Mucosa of descending colon (tissue), 3 donors: ENCODE measurements around the gene ACD. TPM values are rescaled to one million over a fixed set of nuclear protein-coding genes. Genes with fewer than 3 reads are reported as not detected.

Experiments
- ATAC-seq: fragments of 200-7000 bp; cut with Tn5 transposase; one replicate; pipeline ENCODE4 v1.9.1; 2020; ENCODE audit warnings: mild to moderate bottlenecking, moderate library complexity
- DNase-seq, 3 donors: peaks; one replicate each; pipeline ENCODE4 v3.0.0-alpha.2; 2020
- H3K36me3 ChIP-seq: fragments of 200-600 bp; one replicate; pipeline ENCODE4 v1.8.0; 2021; ENCODE audit warnings: low read depth, mild to moderate bottlenecking
- H3K4me1 ChIP-seq: fragments of 200-600 bp; one replicate; pipeline ENCODE4 v1.8.0; 2021; ENCODE audit warnings: low read depth, mild to moderate bottlenecking
- H3K4me3 ChIP-seq: fragments of 200-600 bp; one replicate; pipeline ENCODE4 v1.8.0; 2021; ENCODE audit warnings: mild to moderate bottlenecking
- H3K9me3 ChIP-seq: fragments of 200-600 bp; one replicate; pipeline ENCODE4 v1.8.0; 2021; ENCODE audit warnings: mild to moderate bottlenecking
- intact Hi-C, 2 donors: fragments of 100-400 bp; cut with DNase I in 1 of 2; cut with micrococcal nuclease in 1 of 2; formaldehyde crosslinking; loops; one replicate each; pipeline versions ENCODE4 v1.11.0 to v1.11.1; 2022; cut with DNase I, micrococcal nuclease
- total RNA-seq, 3 donors: library from RNA; stranded (reverse); fragmentation: NEBNext Ultra II Directional in 2 of 3; extraction: Animal tissue kit (Norgen Biotek cat#: 25700) in 2 of 3; gene quantifications; one replicate each; pipeline versions ENCODE4 v1.2.1 to v1.2.4, GENCODE V29; 2021 to 2023
- TF ChIP-seq, protein P1 (sequence below): fragments of 200-600 bp; IDR thresholded peaks from one replicate; pipeline ENCODE4 v1.8.0; 2022; ENCODE audit warnings: antibody characterized with exemption, mild to moderate bottlenecking
- donor health status: DM: no; HTN: no; CAD: no; lungs with moderate emphysema.
- donor health status: DM: no; HTN: no; CAD: no.
- donor health status: DM: no; HTN: yes; CAD: no.

Gene ACD
- total RNA-seq, 3 donors from 2014 or later: 8.9 to 17.1 (median 11.5) TPM

DNA sequence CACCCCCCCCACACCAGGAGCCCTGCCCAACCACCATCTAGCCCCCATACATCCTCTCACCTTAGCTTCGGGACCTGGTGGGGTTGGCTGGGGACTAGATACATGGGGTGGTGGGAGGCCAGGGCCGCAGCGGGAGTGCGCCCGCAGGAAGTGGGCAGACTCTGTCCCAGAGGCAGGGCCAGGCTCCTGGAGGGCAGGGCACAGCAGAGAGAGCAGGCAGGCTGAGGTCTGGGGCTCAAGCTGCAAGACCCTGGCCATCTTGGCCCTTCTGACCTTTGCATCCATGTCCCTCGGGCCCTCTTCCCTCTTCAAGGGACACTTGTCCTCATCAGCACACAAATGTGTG, 3.8 kb upstream of the ACD start:
- TF ChIP-seq, protein P1, sequence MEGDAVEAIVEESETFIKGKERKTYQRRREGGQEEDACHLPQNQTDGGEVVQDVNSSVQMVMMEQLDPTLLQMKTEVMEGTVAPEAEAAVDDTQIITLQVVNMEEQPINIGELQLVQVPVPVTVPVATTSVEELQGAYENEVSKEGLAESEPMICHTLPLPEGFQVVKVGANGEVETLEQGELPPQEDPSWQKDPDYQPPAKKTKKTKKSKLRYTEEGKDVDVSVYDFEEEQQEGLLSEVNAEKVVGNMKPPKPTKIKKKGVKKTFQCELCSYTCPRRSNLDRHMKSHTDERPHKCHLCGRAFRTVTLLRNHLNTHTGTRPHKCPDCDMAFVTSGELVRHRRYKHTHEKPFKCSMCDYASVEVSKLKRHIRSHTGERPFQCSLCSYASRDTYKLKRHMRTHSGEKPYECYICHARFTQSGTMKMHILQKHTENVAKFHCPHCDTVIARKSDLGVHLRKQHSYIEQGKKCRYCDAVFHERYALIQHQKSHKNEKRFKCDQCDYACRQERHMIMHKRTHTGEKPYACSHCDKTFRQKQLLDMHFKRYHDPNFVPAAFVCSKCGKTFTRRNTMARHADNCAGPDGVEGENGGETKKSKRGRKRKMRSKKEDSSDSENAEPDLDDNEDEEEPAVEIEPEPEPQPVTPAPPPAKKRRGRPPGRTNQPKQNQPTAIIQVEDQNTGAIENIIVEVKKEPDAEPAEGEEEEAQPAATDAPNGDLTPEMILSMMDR: no peak
- Histone ChIP-seq H3K9me3 (no peaks in the 10 kb centered on the region), H3K36me3 (no peaks in the 10 kb centered on the region), H3K4me3 (no peak overlapping the region), H3K4me1 (peaks cover 23% of the 10 kb centered on the region)
- ATAC-seq (no peak), DNase-seq (no peak)
- intact Hi-C loops: loop anchor here in 1 of 2 donors (10.0 kb wide), 1 partner anchor 119 kb away; no protein-coding TSS in a partner anchor

DNA sequence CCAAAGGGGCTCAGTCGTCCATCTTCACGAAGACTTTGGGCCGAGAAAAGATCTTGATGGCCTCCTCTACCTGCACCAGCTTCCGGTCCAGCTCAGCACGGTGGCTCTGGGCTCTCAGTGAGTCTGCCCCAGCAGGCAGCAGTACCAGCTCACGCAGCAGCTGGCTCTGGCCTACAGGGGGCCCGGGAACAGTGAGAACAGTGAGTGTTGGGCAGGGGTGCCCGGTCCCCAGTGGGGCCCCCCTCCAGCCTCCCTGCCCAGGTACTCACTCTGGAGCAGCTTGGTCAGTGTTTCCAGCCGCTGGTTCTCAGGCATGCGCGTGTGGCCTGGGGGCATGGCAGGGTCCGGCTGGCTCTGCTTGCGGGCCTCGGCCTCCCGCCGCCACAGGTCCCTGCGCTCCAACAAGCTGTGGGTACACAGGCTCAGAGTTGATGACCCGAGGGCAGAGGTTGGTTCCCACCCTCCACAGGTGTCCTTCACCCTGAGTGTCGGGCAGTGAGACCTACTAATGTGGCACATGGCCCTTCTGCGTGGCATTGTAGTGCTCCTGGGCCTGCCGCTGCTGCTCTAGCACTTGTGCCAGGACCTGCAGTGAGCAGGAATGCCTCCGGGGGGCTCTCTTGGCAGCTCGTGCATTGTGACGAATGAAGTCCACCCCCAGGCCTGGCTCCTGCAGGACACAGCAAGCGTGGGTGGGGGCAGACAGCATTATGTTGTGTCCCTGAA, 3.3 kb upstream of the ACD start:
- ATAC-seq (no peak), DNase-seq (no peak)
- Histone ChIP-seq H3K36me3 (no peaks in the 10 kb centered on the region), H3K4me1 (peaks cover 23% of the 10 kb centered on the region), H3K9me3 (no peaks in the 10 kb centered on the region), H3K4me3 (no peak overlapping the region)
- TF ChIP-seq, protein P1: no peak
- intact Hi-C loops: loop anchor here in 1 of 2 donors (10.0 kb wide), 1 partner anchor 119 kb away; no protein-coding TSS in a partner anchor

DNA sequence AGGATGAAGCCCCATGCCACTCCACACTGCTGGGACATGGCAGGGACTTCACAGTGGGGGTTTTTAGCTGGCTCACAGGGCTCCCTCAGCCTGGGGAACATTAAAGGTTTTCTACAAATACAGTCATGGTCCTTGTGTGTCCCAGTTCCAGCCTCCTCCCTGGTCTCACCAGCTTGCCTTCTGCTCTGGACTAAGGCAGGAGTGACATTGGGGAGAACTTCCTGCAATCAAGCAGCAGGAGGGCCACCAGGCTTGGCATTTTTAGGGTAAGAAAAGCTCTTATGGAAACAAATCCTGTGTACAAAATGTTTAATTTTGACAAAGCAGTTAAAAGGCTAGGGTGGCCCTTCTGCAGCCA, 2.6 kb upstream of the ACD start:
- TF ChIP-seq, protein P1: no peak
- DNase-seq (no peak), ATAC-seq (no peak)
- H3K4me1 ChIP-seq: peaks cover 21% of the 10 kb centered on the region
- intact Hi-C loops: loop anchor here in 1 of 2 donors (10.0 kb wide), 1 partner anchor 118 kb away; no protein-coding TSS in a partner anchor
- no peaks in the 10 kb centered on the region for H3K9me3 ChIP-seq
- H3K4me3 ChIP-seq: no peak overlapping the region
- no peaks in the 10 kb centered on the region for H3K36me3 ChIP-seq

DNA sequence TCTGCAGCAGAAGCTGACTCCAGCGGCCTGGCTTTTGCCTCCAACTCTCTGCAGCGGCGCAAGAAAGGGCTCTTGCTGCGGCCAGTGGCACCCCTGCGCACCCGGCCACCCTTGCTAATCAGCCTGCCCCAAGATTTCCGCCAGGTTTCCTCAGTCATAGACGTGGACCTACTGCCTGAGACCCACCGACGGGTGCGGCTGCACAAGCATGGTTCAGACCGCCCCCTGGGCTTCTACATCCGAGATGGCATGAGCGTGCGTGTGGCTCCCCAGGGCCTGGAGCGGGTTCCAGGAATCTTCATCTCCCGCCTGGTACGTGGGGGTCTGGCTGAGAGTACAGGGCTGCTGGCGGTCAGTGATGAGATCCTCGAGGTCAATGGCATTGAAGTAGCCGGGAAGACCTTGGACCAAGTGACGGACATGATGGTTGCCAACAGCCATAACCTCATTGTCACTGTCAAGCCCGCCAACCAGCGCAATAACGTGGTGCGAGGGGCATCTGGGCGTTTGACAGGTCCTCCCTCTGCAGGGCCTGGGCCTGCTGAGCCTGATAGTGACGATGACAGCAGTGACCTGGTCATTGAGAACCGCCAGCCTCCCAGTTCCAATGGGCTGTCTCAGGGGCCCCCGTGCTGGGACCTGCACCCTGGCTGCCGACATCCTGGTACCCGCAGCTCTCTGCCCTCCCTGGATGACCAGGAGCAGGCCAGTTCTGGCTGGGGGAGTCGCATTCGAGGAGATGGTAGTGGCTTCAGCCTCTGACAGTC, 2.0 kb upstream of the ACD start:
- H3K4me1 ChIP-seq: peaks cover 16% of the 10 kb centered on the region
- TF ChIP-seq, protein P1: no peak
- H3K4me3 ChIP-seq: no peak overlapping the region
- no peaks in the 10 kb centered on the region for H3K36me3 ChIP-seq
- ATAC-seq (no peak), DNase-seq (no peak)
- intact Hi-C loops: loop anchor here in 1 of 2 donors (10.0 kb wide), 1 partner anchor 117 kb away; no protein-coding TSS in a partner anchor
- H3K9me3 ChIP-seq: no peaks in the 10 kb centered on the region

DNA sequence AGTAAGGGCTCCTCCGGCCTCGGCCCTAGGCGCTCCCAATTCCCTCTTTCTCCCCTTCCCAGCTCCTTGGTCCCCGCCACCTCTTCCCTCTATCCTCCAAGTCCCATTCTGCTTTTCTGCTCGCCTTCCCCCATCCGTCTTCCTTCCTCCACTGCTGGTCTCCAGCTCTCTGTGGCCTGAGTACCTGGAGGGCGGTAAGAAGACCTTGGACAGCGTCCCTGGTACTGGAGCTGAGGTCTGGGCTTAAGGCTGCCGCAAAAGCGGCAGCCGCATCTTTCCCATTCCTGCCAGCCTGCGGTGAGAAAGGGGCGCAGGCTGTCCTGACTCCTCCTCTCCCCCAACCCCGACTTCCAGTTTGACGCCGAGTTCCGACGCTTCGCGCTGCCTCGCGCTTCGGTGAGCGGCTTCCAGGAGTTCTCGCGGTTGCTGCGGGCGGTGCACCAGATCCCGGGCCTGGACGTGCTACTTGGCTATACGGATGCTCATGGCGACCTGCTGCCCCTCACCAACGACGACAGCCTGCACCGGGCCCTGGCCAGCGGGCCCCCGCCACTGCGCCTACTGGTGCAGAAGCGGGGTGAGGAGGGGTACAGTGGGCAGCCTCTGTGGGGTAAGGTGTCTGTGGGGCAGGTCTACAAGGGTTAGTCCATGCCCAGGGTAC, 1.2 kb upstream of the ACD start:
- no peaks in the 10 kb centered on the region for H3K9me3 ChIP-seq
- TF ChIP-seq, protein P1: no peak
- peak in 1 of 3 donors; percentile 57 for DNase-seq
- peaks cover 14% of the 10 kb centered on the region for H3K4me1 ChIP-seq
- intact Hi-C loops: loop anchor here in 1 of 2 donors (10.0 kb wide), 1 partner anchor 116 kb away; no protein-coding TSS in a partner anchor
- no peak overlapping the region for H3K4me3 ChIP-seq
- no peaks in the 10 kb centered on the region for H3K36me3 ChIP-seq
- ATAC-seq: peak; percentile 2
